ENCODE results near the gene SYVN1. TPM values are rescaled to one million over a fixed set of nuclear protein-coding genes. Genes with fewer than 3 reads are reported as not detected.
A peak's percentile ranks its signal among the peaks of the same experiment; 100 is the strongest.

SYVN1 gene
- polyA plus RNA-seq, 1 of the 3 experiments (the other 2 are of a cell fraction), result 31.9 TPM

DNA sequence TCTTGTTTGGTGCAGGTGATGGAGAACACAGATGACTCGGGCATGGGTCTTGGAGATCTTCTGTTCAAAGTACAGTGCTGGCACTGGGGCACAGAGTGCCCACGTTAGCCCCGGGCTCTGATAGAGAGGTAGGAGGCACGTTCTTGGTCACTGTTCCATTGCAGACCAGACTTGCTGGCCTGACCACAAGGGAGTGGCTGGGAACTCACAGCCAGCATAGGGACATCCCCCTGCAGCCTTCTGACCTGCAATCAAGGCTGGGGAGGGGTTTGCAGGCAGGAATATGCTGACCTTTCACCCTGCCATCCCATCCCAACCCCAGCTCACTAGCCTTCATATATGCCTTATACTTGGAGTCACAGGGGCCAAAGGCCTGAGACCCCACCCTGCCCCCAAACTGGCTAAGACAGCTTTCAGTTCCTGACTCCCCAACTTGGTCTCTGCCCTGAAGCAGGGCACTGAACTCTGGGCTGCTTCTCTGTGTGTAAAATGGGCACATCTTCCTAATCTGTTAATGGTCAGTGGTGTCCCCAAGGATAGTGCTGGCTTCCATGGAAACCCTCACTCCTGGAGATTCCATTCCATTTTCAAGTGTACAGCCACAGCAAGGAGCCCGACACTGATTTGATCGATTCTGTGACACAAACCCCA lies 7.6 kb downstream of the SYVN1 start:
- Histone ChIP-seq H4K20me1 (ENCODE audit: insufficient read depth) (no peaks in the 10 kb centered on the region), H3K27me3 (ENCODE audit: insufficient read depth) (no peaks in the 10 kb centered on the region), H3K4me1 (ENCODE audit: control insufficient read depth in 1 of 2, insufficient read depth in 2 of 2, low read depth in 1 of 2, low read length in 1 of 2) (peaks cover 0 to 5% of the 10 kb centered on the region in 2 experiments; a peak in 2 of 4 replicates), H3K4me2 (no peak overlapping the region), H3K4me3 (ENCODE audit: low read depth in 2 of 2, low read length in 1 of 2) (no peak overlapping the region), H3K9me2 (no peaks in the 10 kb centered on the region), H3K36me3 (replicated peaks in 1 of 2; ENCODE audit: control insufficient read depth in 1 of 2, insufficient read depth in 2 of 2, low read length in 1 of 2) (peaks cover 16 to 68% of the 10 kb centered on the region in 2 experiments), H3K9me3 (no peaks in the 10 kb centered on the region), H2AFZ (ENCODE audit: low read depth) (no peak overlapping the region), H3K79me2 (ENCODE audit: insufficient read depth) (peaks cover 37% of the 10 kb centered on the region), H3K9ac (no peak overlapping the region), H3F3A (replicated peaks; ENCODE audit: insufficient read depth) (peaks cover 10% of the 10 kb centered on the region), H3K27ac (ENCODE audit: low read depth in 2 of 2, low read length in 1 of 2) (no peak overlapping the region)
- 82% methylated on average over 5 of the region's 6 CpGs for WGBS (ENCODE audit: low lambda C conversion rate)
- ChIA-PET POLR2A (interaction anchor here (1.2 kb wide), 1 partner anchor 8 kb away, joined by 4 read pairs; the partner anchor contains the start of gene SYVN1), CTCF (interaction anchor here (0.9 to 2.0 kb wide), 5 partner anchors 8 to 104 kb away, joined by 3 to 10 read pairs (median 3); partner anchors contain the start of gene ZNHIT2)
- no peak for TF ChIP-seq RCOR1 (IDR thresholded peaks at IDR 0.05; ENCODE audit: low read length)
- TF ChIP-seq JUND (IDR thresholded peaks at IDR 0.05), result 0 out of 2 replicates have a peak, but pooled peaks have one; percentile 5
- DNase-seq, result no peak

DNA sequence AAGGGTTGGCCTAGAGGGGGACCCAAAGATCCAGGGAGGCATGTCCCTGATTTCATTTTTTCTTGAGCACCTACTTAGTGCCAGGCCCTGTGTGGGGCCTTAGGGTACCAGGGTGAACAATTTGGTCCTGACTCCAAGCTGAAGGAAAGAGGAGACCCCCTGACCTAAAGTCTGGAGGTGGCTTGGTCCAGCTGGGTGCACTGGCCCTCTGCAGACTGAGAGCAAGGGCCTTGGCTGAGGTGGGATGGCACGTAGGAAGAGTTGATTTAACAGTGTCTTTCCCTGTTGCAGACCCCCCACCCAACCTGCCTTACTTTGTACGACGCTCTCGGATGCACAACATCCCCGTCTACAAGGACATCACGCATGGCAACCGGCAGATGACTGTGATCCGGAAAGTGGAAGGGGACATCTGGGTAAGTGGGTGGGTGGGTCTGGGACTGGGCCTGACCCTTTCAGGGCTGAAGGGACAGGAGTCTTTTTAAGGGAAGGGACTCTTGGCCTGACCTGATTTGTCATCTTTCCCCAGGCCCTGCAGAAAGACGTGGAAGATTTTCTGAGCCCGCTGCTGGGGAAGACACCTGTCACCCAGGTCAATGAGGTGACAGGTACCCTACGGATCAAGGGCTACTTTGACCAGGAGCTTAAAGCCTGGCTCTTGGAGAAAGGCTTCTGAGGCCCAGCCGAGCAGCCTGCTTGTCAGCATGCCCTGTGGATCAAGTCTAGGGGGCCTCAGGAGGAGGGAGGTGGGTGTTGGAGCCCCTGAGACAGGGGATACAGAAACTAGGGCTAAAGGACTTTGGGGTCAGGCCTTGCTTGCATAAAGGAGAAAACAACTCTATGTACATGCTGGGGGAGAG lies 8.9 kb downstream of the SYVN1 start:
- Histone ChIP-seq H3K9me3 (no peaks in the 10 kb centered on the region), H3K36me3 (replicated peaks in 1 of 2; ENCODE audit: control insufficient read depth in 1 of 2, insufficient read depth in 2 of 2, low read length in 1 of 2) (peaks cover 15 to 64% of the 10 kb centered on the region in 2 experiments), H3K4me1 (ENCODE audit: control insufficient read depth in 1 of 2, insufficient read depth in 2 of 2, low read depth in 1 of 2, low read length in 1 of 2) (peaks cover 8 to 12% of the 10 kb centered on the region in 2 experiments; a peak in 3 of 4 replicates), H3F3A (replicated peaks; ENCODE audit: insufficient read depth) (peaks cover 11% of the 10 kb centered on the region), H2AFZ (ENCODE audit: low read depth) (no peak overlapping the region), H3K27ac (ENCODE audit: low read depth in 2 of 2, low read length in 1 of 2) (no peak overlapping the region), H3K9me2 (no peaks in the 10 kb centered on the region), H4K20me1 (ENCODE audit: insufficient read depth) (no peaks in the 10 kb centered on the region), H3K27me3 (ENCODE audit: insufficient read depth) (no peaks in the 10 kb centered on the region), H3K9ac (no peak overlapping the region), H3K79me2 (ENCODE audit: insufficient read depth) (peaks cover 47% of the 10 kb centered on the region), H3K4me2 (no peak overlapping the region), H3K4me3 (ENCODE audit: low read depth in 2 of 2, low read length in 1 of 2) (no peak overlapping the region)
- CTCF ChIA-PET, result interaction anchor here (0.9 to 2.0 kb wide), 2 partner anchors 8 to 13 kb away, joined by 3 to 10 read pairs; partner anchors contain the start of genes TM7SF2 and ZNHIT2
- DNase-seq, result no peak
- TF ChIP-seq, protein P1, sequence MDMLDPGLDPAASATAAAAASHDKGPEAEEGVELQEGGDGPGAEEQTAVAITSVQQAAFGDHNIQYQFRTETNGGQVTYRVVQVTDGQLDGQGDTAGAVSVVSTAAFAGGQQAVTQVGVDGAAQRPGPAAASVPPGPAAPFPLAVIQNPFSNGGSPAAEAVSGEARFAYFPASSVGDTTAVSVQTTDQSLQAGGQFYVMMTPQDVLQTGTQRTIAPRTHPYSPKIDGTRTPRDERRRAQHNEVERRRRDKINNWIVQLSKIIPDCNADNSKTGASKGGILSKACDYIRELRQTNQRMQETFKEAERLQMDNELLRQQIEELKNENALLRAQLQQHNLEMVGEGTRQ (IDR thresholded peaks at IDR 0.05; ENCODE audit: borderline replicate concordance, low read depth, low read length), result no peak
- 86% methylated on average over 12 of the region's 12 CpGs for WGBS (ENCODE audit: low lambda C conversion rate)
- POLR2A ChIA-PET, result interaction anchor here (1.2 kb wide), 1 partner anchor 9 kb away, joined by 4 read pairs; the partner anchor contains the start of gene SYVN1

GRCh38 chr11:65124480-65125196 lies 9.7 kb downstream of the SYVN1 start:
- H3K9me3 ChIP-seq, result no peaks in the 10 kb centered on the region
- peaks cover 19% of the 10 kb centered on the region for H3F3A ChIP-seq (replicated peaks; ENCODE audit: insufficient read depth)
- H3K27ac ChIP-seq (ENCODE audit: low read depth in 2 of 2, low read length in 1 of 2), result no peak overlapping the region
- no peak for DNase-seq
- ChIA-PET CTCF (interaction anchor here (2.0 kb wide), 1 partner anchor 12 kb away, joined by 10 read pairs; the partner anchor contains the start of gene TM7SF2), POLR2A (interaction anchor here (0.6 to 0.9 kb wide), 2 partner anchors 10 to 359 kb away, joined by 3 read pairs; no protein-coding TSS in a partner anchor)
- no peaks in the 10 kb centered on the region for H3K27me3 ChIP-seq (ENCODE audit: insufficient read depth)
- H3K4me1 ChIP-seq (ENCODE audit: control insufficient read depth in 1 of 2, insufficient read depth in 2 of 2, low read depth in 1 of 2, low read length in 1 of 2), result peaks cover 8 to 13% of the 10 kb centered on the region in 2 experiments; a peak in 3 of 4 replicates
- peaks cover 53% of the 10 kb centered on the region for H3K79me2 ChIP-seq (ENCODE audit: insufficient read depth)
- no peak overlapping the region for H3K9ac ChIP-seq
- no peak overlapping the region for H2AFZ ChIP-seq (ENCODE audit: low read depth)
- H3K9me2 ChIP-seq, result no peaks in the 10 kb centered on the region
- no peak overlapping the region for H3K4me2 ChIP-seq
- H3K36me3 ChIP-seq (replicated peaks in 1 of 2; ENCODE audit: control insufficient read depth in 1 of 2, insufficient read depth in 2 of 2, low read length in 1 of 2), result peaks cover 22 to 64% of the 10 kb centered on the region in 2 experiments
- H3K4me3 ChIP-seq (ENCODE audit: low read depth in 2 of 2, low read length in 1 of 2), result no peak overlapping the region
- no peaks in the 10 kb centered on the region for H4K20me1 ChIP-seq (ENCODE audit: insufficient read depth)
- 89% methylated on average over 5 of the region's 5 CpGs for WGBS (ENCODE audit: low lambda C conversion rate)
- TF ChIP-seq RCOR1 (IDR thresholded peaks at IDR 0.05; ENCODE audit: low read length) (no peak), RXRA (IDR thresholded peaks at IDR 0.05; ENCODE audit: borderline replicate concordance, low read depth) (no peak), NFIC (IDR thresholded peaks at IDR 0.05; ENCODE audit: borderline replicate concordance) (no peak), TCF12 (IDR thresholded peaks at IDR 0.05) (no peak), RAD21 (IDR thresholded peaks at IDR 0.05; ENCODE audit: low read length) (no peak), MAX (IDR thresholded peaks at IDR 0.05; ENCODE audit: low read depth) (no peak), RFX5 (IDR thresholded peaks at IDR 0.05; ENCODE audit: low read length) (no peak)
- TF ChIP-seq, protein P2, sequence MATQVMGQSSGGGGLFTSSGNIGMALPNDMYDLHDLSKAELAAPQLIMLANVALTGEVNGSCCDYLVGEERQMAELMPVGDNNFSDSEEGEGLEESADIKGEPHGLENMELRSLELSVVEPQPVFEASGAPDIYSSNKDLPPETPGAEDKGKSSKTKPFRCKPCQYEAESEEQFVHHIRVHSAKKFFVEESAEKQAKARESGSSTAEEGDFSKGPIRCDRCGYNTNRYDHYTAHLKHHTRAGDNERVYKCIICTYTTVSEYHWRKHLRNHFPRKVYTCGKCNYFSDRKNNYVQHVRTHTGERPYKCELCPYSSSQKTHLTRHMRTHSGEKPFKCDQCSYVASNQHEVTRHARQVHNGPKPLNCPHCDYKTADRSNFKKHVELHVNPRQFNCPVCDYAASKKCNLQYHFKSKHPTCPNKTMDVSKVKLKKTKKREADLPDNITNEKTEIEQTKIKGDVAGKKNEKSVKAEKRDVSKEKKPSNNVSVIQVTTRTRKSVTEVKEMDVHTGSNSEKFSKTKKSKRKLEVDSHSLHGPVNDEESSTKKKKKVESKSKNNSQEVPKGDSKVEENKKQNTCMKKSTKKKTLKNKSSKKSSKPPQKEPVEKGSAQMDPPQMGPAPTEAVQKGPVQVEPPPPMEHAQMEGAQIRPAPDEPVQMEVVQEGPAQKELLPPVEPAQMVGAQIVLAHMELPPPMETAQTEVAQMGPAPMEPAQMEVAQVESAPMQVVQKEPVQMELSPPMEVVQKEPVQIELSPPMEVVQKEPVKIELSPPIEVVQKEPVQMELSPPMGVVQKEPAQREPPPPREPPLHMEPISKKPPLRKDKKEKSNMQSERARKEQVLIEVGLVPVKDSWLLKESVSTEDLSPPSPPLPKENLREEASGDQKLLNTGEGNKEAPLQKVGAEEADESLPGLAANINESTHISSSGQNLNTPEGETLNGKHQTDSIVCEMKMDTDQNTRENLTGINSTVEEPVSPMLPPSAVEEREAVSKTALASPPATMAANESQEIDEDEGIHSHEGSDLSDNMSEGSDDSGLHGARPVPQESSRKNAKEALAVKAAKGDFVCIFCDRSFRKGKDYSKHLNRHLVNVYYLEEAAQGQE (IDR thresholded peaks at IDR 0.05; ENCODE audit: low read depth, low read length), result no peak
- TF ChIP-seq, protein P3, sequence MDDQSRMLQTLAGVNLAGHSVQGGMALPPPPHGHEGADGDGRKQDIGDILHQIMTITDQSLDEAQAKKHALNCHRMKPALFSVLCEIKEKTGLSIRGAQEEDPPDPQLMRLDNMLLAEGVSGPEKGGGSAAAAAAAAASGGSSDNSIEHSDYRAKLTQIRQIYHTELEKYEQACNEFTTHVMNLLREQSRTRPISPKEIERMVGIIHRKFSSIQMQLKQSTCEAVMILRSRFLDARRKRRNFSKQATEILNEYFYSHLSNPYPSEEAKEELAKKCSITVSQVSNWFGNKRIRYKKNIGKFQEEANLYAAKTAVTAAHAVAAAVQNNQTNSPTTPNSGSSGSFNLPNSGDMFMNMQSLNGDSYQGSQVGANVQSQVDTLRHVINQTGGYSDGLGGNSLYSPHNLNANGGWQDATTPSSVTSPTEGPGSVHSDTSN (IDR thresholded peaks at IDR 0.05), result no peak
